Measurements from ENCODE around the gene SREBF2.
A peak's percentile ranks its signal among the peaks of the same experiment; 100 is the strongest.

Gene SREBF2

GRCh38 chr22:41832553-41833368 is at the start of gene SREBF2:
Gene SREBF2, plus strand, starts transcription at chr22:41833105. Its CDS starts 166 bp downstream, at chr22:41833271.
- DNase-seq: peak; percentile 99

- no peak for DNase-seq
These were observed 45.6 kb upstream of the SREBF2 start for GRCh38 chr22:41787331-41787730.

- no peak for DNase-seq
These were observed 39.0 kb upstream of the SREBF2 start for GRCh38 chr22:41793871-41794270.

- DNase-seq: no peak
These were observed 34.2 kb upstream of the SREBF2 start for GRCh38 chr22:41798736-41799135.

GRCh38 chr22:41799486-41800347 is 33.2 kb upstream of the SREBF2 start:
- DNase-seq: peak; percentile 15 to 26

- DNase-seq: peak; percentile 81 to 85
These were observed 32.4 kb upstream of the SREBF2 start, which contains the start of gene CCDC134 for GRCh38 chr22:41800348-41801146. Gene CCDC134, plus strand, starts transcription at chr22:41800679. Its CDS starts 8,212 bp downstream, at chr22:41808891.

GRCh38 chr22:41801147-41801819 is 31.6 kb upstream of the SREBF2 start:
- no peak for DNase-seq

- no peak for DNase-seq
These were observed 31.0 kb upstream of the SREBF2 start for GRCh38 chr22:41801886-41802285.

GRCh38 chr22:41805639-41806038 is 27.3 kb upstream of the SREBF2 start:
- DNase-seq: no peak

GRCh38 chr22:41808400-41808799 is 24.5 kb upstream of the SREBF2 start:
- DNase-seq: no peak

GRCh38 chr22:41810022-41810421 is 22.9 kb upstream of the SREBF2 start:
- no peak for DNase-seq

GRCh38 chr22:41812805-41813545 is 19.9 kb upstream of the SREBF2 start:
- no peak for DNase-seq

- no peak for DNase-seq
These were observed 19.0 kb upstream of the SREBF2 start for GRCh38 chr22:41813726-41814410.

GRCh38 chr22:41815716-41816115 is 17.2 kb upstream of the SREBF2 start:
- no peak for DNase-seq

GRCh38 chr22:41816241-41816640 is 16.7 kb upstream of the SREBF2 start:
- DNase-seq: peak in 1 of 2 experiments; percentile 28

- no peak for DNase-seq
These were observed 16.0 kb upstream of the SREBF2 start for GRCh38 chr22:41816871-41817270.

GRCh38 chr22:41818011-41818410 is 14.9 kb upstream of the SREBF2 start:
- DNase-seq: no peak

- DNase-seq: no peak
These were observed 14.3 kb upstream of the SREBF2 start for GRCh38 chr22:41818596-41818995.

GRCh38 chr22:41819257-41819656 is 13.6 kb upstream of the SREBF2 start:
- no peak for DNase-seq

GRCh38 chr22:41820447-41820846 is 12.5 kb upstream of the SREBF2 start:
- DNase-seq: no peak
